NCI-H2081 treated with DMSO at 0.1 percent for 48 hours (cell line): ENCODE results near the gene NAXE.
"Not testable (repeated sequence)": the region's sequence is repeated elsewhere in the genome, so short reads cannot be mapped to it uniquely, and the experiment has no call there.

Experiments
- DNase-seq: peaks from one replicate; lab custom pipeline; 2025; lab: John Stamatoyannopoulos, UW

The NAXE gene

DNA sequence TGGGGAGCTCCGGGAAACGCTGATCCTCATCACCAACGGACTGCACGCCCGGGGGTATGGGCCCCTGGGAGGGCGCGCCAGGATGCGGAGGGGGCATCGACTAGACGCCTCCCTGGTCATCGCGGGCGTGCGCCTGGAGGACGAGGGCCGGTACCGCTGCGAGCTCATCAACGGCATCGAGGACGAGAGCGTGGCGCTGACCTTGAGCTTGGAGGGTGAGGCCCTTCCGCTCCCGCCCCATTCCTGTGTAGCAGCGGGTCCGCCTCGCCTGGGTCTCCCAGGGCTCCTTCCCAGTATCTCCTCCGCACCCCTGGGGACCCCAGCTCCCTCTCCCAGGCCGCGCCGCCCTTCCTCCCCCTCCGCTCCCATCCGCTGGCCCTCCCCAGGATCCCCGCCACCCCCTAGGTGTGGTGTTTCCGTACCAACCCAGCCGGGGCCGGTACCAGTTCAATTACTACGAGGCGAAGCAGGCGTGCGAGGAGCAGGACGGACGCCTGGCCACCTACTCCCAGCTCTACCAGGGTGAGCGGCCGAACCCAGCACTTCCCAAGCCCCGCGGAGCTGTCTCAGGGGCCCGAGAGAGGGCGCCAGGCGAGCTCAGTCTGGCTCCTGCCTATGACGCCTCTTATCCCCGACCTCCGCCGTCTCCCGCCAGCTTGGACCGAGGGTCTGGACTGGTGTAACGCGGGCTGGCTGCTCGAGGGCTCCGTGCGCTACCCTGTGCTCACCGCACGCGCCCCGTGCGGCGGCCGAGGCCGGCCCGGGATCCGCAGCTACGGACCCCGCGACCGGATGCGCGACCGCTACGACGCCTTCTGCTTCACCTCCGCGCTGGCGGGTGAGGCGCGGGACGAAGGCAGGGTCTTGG is 32.6 kb downstream of the NAXE start:
- DNase-seq, result peak; percentile 40

DNA sequence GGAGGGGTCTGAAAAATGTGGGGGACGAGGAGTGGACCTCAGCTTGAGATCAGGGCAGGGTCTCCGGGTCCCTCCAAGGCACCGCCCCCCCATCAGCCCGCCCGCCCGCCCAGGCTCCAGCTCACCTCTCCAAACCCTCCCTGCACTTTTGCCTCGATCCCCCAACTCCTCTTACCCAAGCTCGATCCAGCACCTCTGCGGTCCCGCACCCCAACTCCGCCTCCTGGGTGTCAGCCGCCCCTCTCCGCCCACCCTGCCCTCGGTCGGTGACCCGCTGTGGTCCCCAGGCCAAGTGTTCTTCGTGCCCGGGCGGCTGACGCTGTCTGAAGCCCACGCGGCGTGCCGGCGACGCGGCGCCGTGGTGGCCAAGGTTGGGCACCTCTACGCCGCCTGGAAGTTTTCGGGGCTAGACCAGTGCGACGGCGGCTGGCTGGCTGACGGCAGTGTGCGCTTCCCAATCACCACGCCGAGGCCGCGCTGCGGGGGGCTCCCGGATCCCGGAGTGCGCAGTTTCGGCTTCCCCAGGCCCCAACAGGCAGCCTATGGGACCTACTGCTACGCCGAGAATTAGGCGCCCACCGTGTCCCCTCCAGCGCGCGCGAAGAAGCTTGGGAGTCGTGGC is 33.3 kb downstream of the NAXE start:
- no peak for DNase-seq

DNA sequence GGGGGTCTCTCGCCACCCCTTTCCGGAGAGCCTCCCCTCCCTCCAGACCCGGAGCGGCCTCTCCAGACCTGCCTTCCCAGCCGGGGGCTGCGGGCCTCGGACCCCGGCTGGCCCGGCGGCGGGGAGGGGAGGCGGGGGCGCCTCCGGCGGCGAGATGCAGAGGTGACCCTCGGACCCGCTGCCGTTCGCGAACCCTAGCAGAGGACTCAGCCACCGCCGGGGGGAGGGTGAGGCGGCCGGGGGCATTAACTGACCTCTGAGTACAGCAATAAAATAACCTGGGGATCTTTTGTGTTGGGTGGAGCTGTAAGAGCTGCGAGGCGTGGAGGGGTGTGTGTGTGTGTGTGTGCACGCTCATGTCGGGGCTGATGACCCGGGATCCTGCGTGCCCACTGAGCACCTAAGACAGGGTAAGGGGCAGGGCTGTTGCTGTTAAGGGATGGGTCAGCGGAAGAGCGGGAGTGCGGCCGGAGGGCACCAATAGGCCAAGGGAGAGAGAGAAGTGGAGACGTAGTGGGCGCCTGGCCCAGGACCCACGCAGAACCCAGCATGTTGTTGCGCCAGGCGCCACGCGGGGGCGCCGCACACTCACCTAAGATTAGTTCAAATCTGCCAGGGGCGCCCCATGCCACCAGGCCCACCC is 34.0 kb downstream of the NAXE start:
- no peak for DNase-seq

DNA sequence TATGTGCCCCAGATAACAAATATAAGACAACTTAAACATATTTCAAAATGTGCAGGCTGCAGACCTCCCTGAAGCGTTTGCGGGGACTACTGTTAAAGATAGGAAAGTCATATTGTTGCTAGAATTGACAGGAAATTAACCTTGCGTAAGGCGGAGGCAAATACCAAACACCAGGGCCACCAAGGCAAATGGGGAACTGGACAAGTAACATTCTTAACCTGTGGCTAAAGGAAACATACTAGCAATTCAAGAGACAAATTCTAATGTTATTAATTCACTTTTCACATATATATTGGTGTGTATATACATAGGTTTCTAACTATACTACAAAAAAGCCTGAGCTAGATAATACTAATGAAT is 34.5 kb downstream of the NAXE start:
- DNase-seq, result no peak

DNA sequence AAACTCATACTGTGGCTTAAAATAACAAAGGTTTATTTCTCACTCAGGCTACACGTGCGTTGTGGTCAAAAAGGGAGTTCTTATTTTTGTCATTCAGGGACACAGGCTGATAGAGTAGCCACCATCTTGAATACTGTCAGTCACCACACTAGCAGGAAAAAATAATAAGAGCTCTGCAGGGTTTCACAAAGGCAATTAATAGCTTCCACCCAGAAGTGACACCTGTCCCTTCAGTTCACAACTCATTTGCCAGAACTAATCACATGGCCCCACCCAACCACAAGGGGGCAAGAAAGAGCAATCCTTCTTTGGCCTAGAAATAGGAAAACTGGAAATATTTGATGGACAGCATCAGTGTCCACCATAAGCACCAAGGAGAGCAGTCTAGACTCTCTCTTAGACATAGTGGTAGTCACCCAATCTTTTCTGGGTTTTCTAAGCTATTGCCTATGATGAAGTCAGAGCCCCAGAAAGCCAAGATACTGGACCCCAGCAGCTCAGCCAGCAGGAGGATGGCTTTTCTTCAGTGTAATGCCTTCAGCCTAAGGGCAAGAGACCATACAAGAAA is 35.8 kb downstream of the NAXE start:
- no peak for DNase-seq

- DNase-seq, result no peak
These were observed 38.4 kb downstream of the NAXE start for GRCh38 chr1:156629823-156630449.

GRCh38 chr1:156631152-156631551 is 39.6 kb downstream of the NAXE start:
- not testable (repeated sequence) for DNase-seq

- DNase-seq, result no peak
These were observed 40.8 kb downstream of the NAXE start for GRCh38 chr1:156632355-156632754.

- DNase-seq, result no peak
These were observed 46.8 kb downstream of the NAXE start for GRCh38 chr1:156638189-156638985.

GRCh38 chr1:156639601-156640101 is 48.1 kb downstream of the NAXE start:
- DNase-seq, result no peak

DNA sequence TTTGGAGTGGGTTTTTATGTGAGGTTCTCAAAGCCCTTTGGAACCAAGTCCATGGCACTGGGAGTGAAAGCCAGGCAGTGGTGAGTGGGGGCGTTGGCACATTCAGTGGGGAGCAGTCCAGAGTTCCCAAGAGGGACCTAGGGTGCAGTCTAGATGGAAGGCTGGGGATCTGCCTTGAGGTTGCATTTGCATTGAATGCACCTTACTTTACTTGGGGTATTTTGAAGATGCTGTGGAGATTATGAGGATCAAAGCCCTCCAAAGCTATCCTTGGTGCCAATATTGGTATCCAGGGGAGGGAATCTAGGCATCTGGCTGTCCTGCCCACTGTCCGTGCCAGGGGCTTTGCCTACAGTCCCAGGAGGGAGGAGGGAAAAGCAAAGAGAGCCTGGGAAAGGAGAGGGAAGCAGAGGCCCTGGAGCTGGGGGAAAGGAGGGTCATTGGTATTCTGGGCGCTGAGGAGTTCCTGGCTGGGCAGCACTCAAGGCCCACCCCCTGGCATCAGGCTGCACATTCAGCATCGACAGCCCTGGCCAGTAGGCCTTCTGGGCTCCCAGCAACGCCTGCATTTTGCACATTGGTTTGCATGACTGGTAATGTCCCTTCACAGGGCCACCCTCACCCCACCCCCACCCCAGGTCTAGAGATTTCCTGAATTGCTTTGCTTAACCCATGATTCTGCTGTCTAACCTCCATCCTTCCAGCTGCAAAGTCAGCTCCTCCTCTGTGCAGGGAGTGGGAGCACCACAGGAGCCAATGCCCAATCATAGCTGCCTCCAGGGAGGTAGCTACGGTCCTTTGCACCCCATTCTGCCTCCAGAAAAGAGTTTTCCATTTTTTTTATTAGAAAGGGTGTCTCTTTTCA is 49.5 kb downstream of the NAXE start:
- DNase-seq, result no peak

DNA sequence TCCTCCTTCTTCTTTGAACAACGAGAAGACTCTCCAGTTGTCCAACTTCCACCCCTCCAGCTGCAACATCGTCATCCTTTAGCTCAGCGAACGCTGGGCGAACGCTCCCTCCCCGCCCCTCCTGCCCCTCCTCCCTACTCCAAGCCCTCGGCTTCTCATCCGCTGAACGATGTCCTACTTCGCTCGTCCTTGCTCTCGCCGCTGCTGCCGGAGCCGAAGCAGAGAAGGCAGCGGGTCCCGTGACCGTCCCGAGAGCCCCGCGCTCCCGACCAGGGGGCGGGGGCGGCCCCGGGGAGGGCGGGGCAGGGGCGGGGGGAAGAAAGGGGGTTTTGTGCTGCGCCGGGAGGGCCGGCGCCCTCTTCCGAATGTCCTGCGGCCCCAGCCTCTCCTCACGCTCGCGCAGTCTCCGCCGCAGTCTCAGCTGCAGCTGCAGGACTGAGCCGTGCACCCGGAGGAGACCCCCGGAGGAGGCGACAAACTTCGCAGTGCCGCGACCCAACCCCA is 50.2 kb downstream of the NAXE start, which contains the start of gene BCAN:
Gene BCAN, plus strand, starts transcription at position 357 of the 504 bp plus-strand sequence. CDS start 3,938 bp downstream, outside the sequence.
- no peak for DNase-seq

GRCh38 chr1:156642265-156643048 is 50.9 kb downstream of the NAXE start:
- DNase-seq, result no peak

DNA sequence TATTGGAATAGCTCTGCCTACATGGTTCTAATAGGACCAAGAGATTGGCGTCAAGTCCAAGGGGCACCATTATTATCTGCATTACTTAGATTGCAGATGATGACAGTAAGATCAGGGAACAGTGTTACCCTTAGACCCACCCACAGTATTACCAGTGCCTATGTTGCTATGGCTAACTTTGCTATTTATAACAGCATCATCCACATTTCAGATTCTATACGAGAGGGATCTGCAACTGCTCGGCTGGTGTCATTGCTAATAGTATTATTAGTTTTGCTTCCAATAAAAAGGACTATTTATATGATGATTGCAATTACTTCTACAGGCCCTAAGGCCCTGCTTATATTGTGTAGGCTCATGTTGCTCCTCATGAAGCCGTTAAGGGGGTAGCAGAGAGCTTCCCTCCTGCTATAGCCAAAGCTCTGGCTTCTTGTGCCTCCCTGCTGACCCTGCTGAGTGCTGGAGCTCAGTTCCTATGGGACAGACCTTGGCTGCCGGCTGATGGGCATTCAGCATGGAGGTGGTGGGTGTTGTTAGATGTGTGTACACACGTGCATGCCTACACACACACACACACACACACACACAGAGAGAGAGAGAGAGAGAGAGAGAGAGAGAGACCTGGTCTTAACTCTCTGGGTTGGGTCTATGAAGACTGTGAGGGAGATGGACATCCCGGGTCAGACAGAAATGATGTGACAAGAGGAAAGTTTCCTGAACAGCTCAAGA is 51.6 kb downstream of the NAXE start:
- no peak for DNase-seq

GRCh38 chr1:156643778-156644092 is 52.2 kb downstream of the NAXE start:
- no peak for DNase-seq
